HepG2 (cell line): ENCODE data around the gene FILIP1. TPM values are rescaled to one million over a fixed set of nuclear protein-coding genes. Genes with fewer than 3 reads are reported as not detected.

Experiments used
- ATAC-seq: fragments of 200-7000 bp; cut with Tn5 transposase; 3 replicates; pipeline ENCODE4 v1.9.1; 2020; ENCODE audit warnings: mild to moderate bottlenecking, moderate library complexity
- BruUV-seq: library from RNA; stranded (reverse); fragments of 400-500 nt; replicated peaks from 2 replicates; lab custom pipeline; 2021; lab: Mats Ljungman, UMichigan
- CTCF ChIA-PET: fragments of 300-600 bp; formaldehyde crosslinking; extraction: SDS; loops from one replicate; lab custom pipeline; 2021; ENCODE audit warnings: low total read pairs, inconsistent platforms, low intra/inter-chr PET ratio; lab: Yijun Ruan, JAX
- POLR2A ChIA-PET: fragments of 350-600 bp; sonication (Branson Sonifier 250); formaldehyde crosslinking; loops from one replicate; lab custom pipeline; 2020; ENCODE audit warnings: antibody characterized with exemption, inconsistent platforms; lab: Yijun Ruan, JAX
- DNase-seq: peaks from one replicate; pipeline ENCODE4 v3.0.0-alpha.2; 2015; ENCODE audit warnings: low spot score
- FAIRE-seq: peaks from 3 replicates; lab custom pipeline; 2011; peaks lifted over from hg19 to GRCh38; lab: Jason Lieb, UNC
- H2AFZ ChIP-seq: one replicate; pipeline ENCODE4 v1.6.1; 2011; ENCODE audit warnings: low read length, inconsistent platforms
- H3K27ac ChIP-seq: fragments of 300-600 bp; 3 replicates; pipeline ENCODE4 v1.8.0; 2011; ENCODE audit warnings: mixed run types, mild to moderate bottlenecking, mixed read lengths, low read length, inconsistent platforms; ENCODE audit not compliant: insufficient read depth; ENCODE audit errors: extremely low read length
- H3K27me3 ChIP-seq, 2 experiments: fragments of 200-600 bp in 1 of 2; 2 replicates in 1 of 2; 3 replicates in 1 of 2; pipeline versions ENCODE4 v1.6.0 to v1.8.0; 2011; ENCODE audit warnings: low read length in 2 of 2, mild to moderate bottlenecking in 2 of 2, moderate library complexity in 2 of 2, inconsistent platforms in 1 of 2; ENCODE audit not compliant: insufficient read depth in 2 of 2, control insufficient read depth in 1 of 2
- H3K36me3 ChIP-seq, 2 experiments: fragments of 200-600 bp in 1 of 2; replicated peaks in 1 of 2; 2 replicates in 1 of 2; 3 replicates in 1 of 2; pipeline versions ENCODE4 v1.5.1 to v1.8.0; 2011; ENCODE audit warnings: low read length in 2 of 2, inconsistent platforms in 1 of 2; ENCODE audit not compliant: insufficient read depth in 2 of 2, control insufficient read depth in 1 of 2
- H3K4me1 ChIP-seq: 2 replicates; pipeline ENCODE4 v1.5.1; 2012; ENCODE audit warnings: low read length, inconsistent platforms; ENCODE audit not compliant: insufficient read depth
- H3K4me2 ChIP-seq: 2 replicates; pipeline ENCODE4 v1.6.0; 2011; ENCODE audit warnings: low read depth, low read length, inconsistent platforms
- H3K4me3 ChIP-seq, 3 experiments: fragments of 200-600 bp in 1 of 3; sonication (generic), shearing (Covaris generic) in 1 of 3; replicated peaks in 1 of 3; 2 replicates each; pipeline ENCODE4 v1.5.1; 2011 to 2016; ENCODE audit warnings: low read length in 3 of 3, inconsistent platforms in 2 of 3, low read depth in 2 of 3, mild to moderate bottlenecking in 2 of 3, control low read depth in 1 of 3, mixed read lengths in 1 of 3; ENCODE audit not compliant: insufficient read depth in 1 of 3
- H3K79me2 ChIP-seq: one replicate; pipeline ENCODE4 v1.6.1; 2011; ENCODE audit warnings: low read length, inconsistent platforms; ENCODE audit not compliant: insufficient read depth
- H3K9ac ChIP-seq: 2 replicates; pipeline ENCODE4 v1.6.0; 2011; ENCODE audit warnings: mild to moderate bottlenecking, low read depth, low read length, inconsistent platforms; ENCODE audit not compliant: insufficient read depth
- H3K9me3 ChIP-seq: 2 replicates; pipeline ENCODE4 v1.5.1; 2012; ENCODE audit warnings: mild to moderate bottlenecking, low read length
- H4K20me1 ChIP-seq: 2 replicates; pipeline ENCODE4 v1.6.0; 2011; ENCODE audit warnings: inconsistent platforms, mild to moderate bottlenecking, low read length, moderate library complexity; ENCODE audit not compliant: insufficient read depth
- HNF4G ChIP-seq, 2 experiments: sonication (generic) in 1 of 2; formaldehyde crosslinking in 1 of 2; IDR thresholded peaks; 2 replicates each; pipeline versions ENCODE4 v1.4.0 to v1.6.1; 2011 to 2020; ENCODE audit warnings: borderline replicate concordance in 2 of 2, low read depth in 2 of 2, mild to moderate bottlenecking in 2 of 2, low read length in 1 of 2, missing genetic modification reagents in 1 of 2, moderate library complexity in 1 of 2
- MTF1 ChIP-seq: sonication (generic); formaldehyde crosslinking; IDR thresholded peaks from 2 replicates; pipeline ENCODE4 v1.5.0; 2020; ENCODE audit warnings: missing genetic modification reagents
- SMC3 ChIP-seq: IDR thresholded peaks from 2 replicates; pipeline ENCODE4 v1.6.1; 2011; ENCODE audit warnings: low read length, improper control_type of control experiment
- SYNCRIP ChIP-seq: fragments of 200-400 bp; formaldehyde crosslinking; IDR thresholded peaks from 2 replicates; pipeline ENCODE4 v1.6.1; 2018; ENCODE audit warnings: mild to moderate bottlenecking, low read depth, low read length; ENCODE audit not compliant: insufficient read depth
- TCF7 ChIP-seq: sonication (generic); IDR thresholded peaks from 2 replicates; pipeline ENCODE4 v1.6.1; 2016; ENCODE audit warnings: antibody characterized with exemption, low read depth
- WIZ ChIP-seq: sonication (generic); formaldehyde crosslinking; IDR thresholded peaks from 2 replicates; pipeline ENCODE4 v1.5.1; 2020; ENCODE audit warnings: mild to moderate bottlenecking, missing genetic modification reagents
- ZMYM2 ChIP-seq: sonication (generic); formaldehyde crosslinking; IDR thresholded peaks from 2 replicates; pipeline ENCODE4 v1.8.0; 2022; ENCODE audit warnings: mild to moderate bottlenecking, missing genetic modification reagents
- ZNF160 ChIP-seq: sonication (generic); formaldehyde crosslinking; IDR thresholded peaks from 2 replicates; pipeline ENCODE4 v1.8.0; 2022; ENCODE audit warnings: mild to moderate bottlenecking, inconsistent platforms, missing genetic modification reagents
- ZNF354B ChIP-seq: sonication (generic); formaldehyde crosslinking; IDR thresholded peaks from 2 replicates; pipeline ENCODE4 v1.8.0; 2022; ENCODE audit warnings: mild to moderate bottlenecking, missing genetic modification reagents
- WGBS: methylation state at CpG from one replicate; pipeline ENCODE4 v1.1.6; 2017; ENCODE audit warnings: low lambda C conversion rate; 5-methylcytosine and 5-hydroxymethylcytosine counted together
- in situ Hi-C: cut with HindIII; loops from 2 replicates; pipeline ENCODE4 v1.10.0; 2017; ENCODE audit warnings: low pct_unique_long_range_greater_than_20kb; ENCODE audit not compliant: extremely low pct_ligation_motif_present
- intact Hi-C: fragments of 100-400 bp; cut with micrococcal nuclease; formaldehyde crosslinking; loops from one replicate; pipeline ENCODE4 v1.10.0; 2022; ENCODE audit not compliant: unreplicated experiment
- polyA plus RNA-seq, 8 experiments: library from polyadenylated mRNA; depleted of rRNA in 3 of 8; stranded (reverse) in 7 of 8; unstranded in 1 of 8; fragments of >200 nt; fragmentation: Illumina TruSeq in 4 of 8; extraction: Trizol in 4 of 8; gene quantifications; 2 replicates each; pipeline versions ENCODE4 v1.2.1 to v1.2.3, GENCODE V29; 2011 to 2016; ENCODE audit warnings: low read depth in 4 of 8, missing spikeins in 1 of 8, mixed read lengths in 1 of 8; ENCODE audit not compliant: insufficient read depth in 1 of 8
- total RNA-seq, 5 experiments: library from RNA; depleted of rRNA; stranded (reverse); fragments of >200 nt; fragmentation: Illumina TruSeq; extraction: Trizol; gene quantifications; 2 replicates each; pipeline ENCODE4 v1.2.3, GENCODE V29; 2016; ENCODE audit warnings: low read depth in 1 of 5
- TF ChIP-seq, protein P1 (sequence below): sonication (generic); formaldehyde crosslinking; IDR thresholded peaks from 2 replicates; pipeline ENCODE4 v1.4.0; 2020; ENCODE audit warnings: mild to moderate bottlenecking, missing genetic modification reagents, borderline replicate concordance

Gene FILIP1
- total and polyA plus RNA-seq, 2 of the 13 experiments (the other 11 are each of a cell fraction or from before 2014, with no cell fraction given), result not detected

DNA sequence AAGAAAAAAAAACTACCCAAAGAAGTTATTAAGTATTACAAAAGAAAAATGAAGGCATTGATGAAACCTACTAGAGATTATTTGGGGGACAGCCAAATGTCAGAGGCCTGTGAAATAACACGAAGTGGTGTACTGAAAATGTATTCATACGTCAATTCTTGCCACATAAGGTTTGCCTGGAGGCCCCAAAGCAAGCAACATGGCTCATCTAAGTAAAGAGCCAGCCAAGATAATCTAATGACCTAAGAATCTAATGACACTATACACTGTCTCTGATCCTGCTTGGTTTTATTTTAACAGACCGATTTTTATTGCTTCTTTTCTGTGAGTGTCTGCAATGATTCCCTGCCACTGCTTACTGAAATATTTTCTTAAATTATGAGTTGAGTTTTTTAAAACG is 34.7 kb downstream of the FILIP1 start (continued):
- TF ChIP-seq, protein P1, sequence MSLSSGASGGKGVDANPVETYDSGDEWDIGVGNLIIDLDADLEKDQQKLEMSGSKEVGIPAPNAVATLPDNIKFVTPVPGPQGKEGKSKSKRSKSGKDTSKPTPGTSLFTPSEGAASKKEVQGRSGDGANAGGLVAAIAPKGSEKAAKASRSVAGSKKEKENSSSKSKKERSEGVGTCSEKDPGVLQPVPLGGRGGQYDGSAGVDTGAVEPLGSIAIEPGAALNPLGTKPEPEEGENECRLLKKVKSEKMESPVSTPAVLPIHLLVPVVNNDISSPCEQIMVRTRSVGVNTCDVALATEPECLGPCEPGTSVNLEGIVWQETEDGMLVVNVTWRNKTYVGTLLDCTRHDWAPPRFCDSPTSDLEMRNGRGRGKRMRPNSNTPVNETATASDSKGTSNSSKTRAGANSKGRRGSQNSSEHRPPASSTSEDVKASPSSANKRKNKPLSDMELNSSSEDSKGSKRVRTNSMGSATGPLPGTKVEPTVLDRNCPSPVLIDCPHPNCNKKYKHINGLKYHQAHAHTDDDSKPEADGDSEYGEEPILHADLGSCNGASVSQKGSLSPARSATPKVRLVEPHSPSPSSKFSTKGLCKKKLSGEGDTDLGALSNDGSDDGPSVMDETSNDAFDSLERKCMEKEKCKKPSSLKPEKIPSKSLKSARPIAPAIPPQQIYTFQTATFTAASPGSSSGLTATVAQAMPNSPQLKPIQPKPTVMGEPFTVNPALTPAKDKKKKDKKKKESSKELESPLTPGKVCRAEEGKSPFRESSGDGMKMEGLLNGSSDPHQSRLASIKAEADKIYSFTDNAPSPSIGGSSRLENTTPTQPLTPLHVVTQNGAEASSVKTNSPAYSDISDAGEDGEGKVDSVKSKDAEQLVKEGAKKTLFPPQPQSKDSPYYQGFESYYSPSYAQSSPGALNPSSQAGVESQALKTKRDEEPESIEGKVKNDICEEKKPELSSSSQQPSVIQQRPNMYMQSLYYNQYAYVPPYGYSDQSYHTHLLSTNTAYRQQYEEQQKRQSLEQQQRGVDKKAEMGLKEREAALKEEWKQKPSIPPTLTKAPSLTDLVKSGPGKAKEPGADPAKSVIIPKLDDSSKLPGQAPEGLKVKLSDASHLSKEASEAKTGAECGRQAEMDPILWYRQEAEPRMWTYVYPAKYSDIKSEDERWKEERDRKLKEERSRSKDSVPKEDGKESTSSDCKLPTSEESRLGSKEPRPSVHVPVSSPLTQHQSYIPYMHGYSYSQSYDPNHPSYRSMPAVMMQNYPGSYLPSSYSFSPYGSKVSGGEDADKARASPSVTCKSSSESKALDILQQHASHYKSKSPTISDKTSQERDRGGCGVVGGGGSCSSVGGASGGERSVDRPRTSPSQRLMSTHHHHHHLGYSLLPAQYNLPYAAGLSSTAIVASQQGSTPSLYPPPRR (CRISPR knock-in tag), result no peak
- TF ChIP-seq SYNCRIP (no peak), ZNF160 (CRISPR knock-in tag) (no peak), ZNF354B (CRISPR knock-in tag) (no peak), WIZ (no peak)

GRCh38 chr6:75450903-75451302 is 42.7 kb downstream of the FILIP1 start:
- intact Hi-C loops, result no loop called here
- H3K79me2 ChIP-seq, result no peaks in the 10 kb centered on the region
- H3K9ac ChIP-seq, result no peak overlapping the region
- no peak overlapping the region for H3K4me3 ChIP-seq
- H3K4me2 ChIP-seq, result no peak overlapping the region
- ATAC-seq, result no peak
- DNase-seq, result no peak
- no peak overlapping the region for H3K27ac ChIP-seq
- no peaks in the 10 kb centered on the region for H3K4me1 ChIP-seq
- ChIA-PET POLR2A (no interaction called here), CTCF (no interaction called here)
- H2AFZ ChIP-seq, result no peak overlapping the region
- no TSS peak for BruUV-seq
- WGBS, result 68% methylated on average over 3 of the region's 3 CpGs
- FAIRE-seq, result no peak
- no peaks in the 10 kb centered on the region for H3K27me3 ChIP-seq
- no peak for TF ChIP-seq SMC3
- TF ChIP-seq HNF4G (IDR thresholded peaks at IDR 0.05; ENCODE audit: borderline replicate concordance, low read depth, low read length), result no peak
- TF ChIP-seq HNF4G (CRISPR knock-in tag; IDR thresholded peaks at IDR 0.05; ENCODE audit: borderline replicate concordance, low read depth), result no peak
- TF ChIP-seq ZMYM2 (CRISPR knock-in tag), result no peak
- no peak for TF ChIP-seq TCF7
- TF ChIP-seq MTF1, result no peak
- H4K20me1 ChIP-seq, result no peaks in the 10 kb centered on the region
- in situ Hi-C loops, result no loop called here
- H3K9me3 ChIP-seq, result no peaks in the 10 kb centered on the region
- H3K36me3 ChIP-seq, result no peaks in the 10 kb centered on the region
